ENCODE measurements around the gene ZMYND8.

DNA sequence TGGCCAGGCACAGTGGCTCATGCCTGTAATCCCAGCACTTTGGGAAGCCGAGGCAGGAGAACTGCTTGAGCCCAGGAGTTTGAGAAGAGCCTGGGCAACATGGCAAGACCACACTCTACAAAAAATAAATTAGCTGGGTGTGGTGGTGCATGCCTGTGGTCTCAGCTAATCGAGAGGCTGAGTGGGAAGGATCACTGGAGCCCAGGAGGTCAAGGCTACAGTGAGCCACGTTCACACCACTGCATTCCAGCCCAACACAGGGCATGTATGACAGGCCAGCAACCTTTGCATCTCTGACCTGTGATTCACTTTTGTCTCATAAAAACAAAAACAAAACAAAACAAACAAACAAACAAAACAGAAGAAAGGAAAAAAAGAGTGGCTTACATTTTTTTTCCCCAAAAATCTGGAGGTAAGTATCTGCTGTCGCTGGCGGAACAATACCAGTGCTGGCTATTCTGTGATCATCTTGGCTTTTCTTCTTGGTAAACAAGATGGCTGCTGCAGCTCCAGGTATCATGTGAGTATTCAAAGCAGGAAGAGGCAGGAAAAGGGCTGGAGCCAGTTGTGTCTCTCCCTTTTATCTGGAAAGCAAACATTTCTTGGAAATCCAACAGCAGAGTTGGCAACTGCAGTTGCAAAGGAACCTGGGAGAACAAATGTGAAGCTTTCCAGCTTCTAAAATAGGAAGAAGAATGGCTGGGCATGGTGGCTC lies 40.4 kb upstream of the ZMYND8 start:
- no peak for TF ChIP-seq CTCF (conservative IDR thresholded peaks at IDR 0.05; ENCODE audit: low read depth, low read length)
- TF ChIP-seq EZH2phosphoT487 (IDR thresholded peaks at IDR 0.05; ENCODE audit: borderline replicate concordance, low read length) = no peak
- TF ChIP-seq EZH2 (IDR thresholded peaks at IDR 0.05; ENCODE audit: low read length, unreplicated experiment) = no peak
